ENCODE data around the gene MAPK7.

GRCh38 chr17:19409509-19409908 is 31.2 kb downstream of the MAPK7 start:
- no peak for TF ChIP-seq CTCF (conservative IDR thresholded peaks at IDR 0.05 in 1 of 2, IDR thresholded peaks at IDR 0.05 in 1 of 2; ENCODE audit: extremely low read depth in 1 of 2, insufficient read depth in 1 of 2, low read depth in 1 of 2, low read length in 2 of 2)
- TF ChIP-seq EZH2 (IDR thresholded peaks at IDR 0.05; ENCODE audit: borderline replicate concordance, low read length) = no peak
